Mesendoderm (in vitro differentiated cells): Measurements from ENCODE around the gene RAB30.

ENCODE experiments used
- DNase-seq: peaks from one replicate; pipeline ENCODE4 v3.0.0; 2013
- H2AK5ac ChIP-seq: 2 replicates; pipeline ENCODE4 v1.6.1; 2013; ENCODE audit warnings: low read length, inconsistent platforms
- H2BK120ac ChIP-seq: 2 replicates; pipeline ENCODE4 v1.6.1; 2013; ENCODE audit warnings: low read depth, mild to moderate bottlenecking, low read length, moderate library complexity, mixed read lengths
- H2BK15ac ChIP-seq: replicated peaks from 2 replicates; pipeline ENCODE4 v1.6.1; 2013; ENCODE audit warnings: low read depth, mild to moderate bottlenecking, moderate library complexity
- H2BK5ac ChIP-seq: 2 replicates; pipeline ENCODE4 v1.6.1; 2013; ENCODE audit warnings: low read length, inconsistent platforms
- H3K18ac ChIP-seq: 2 replicates; pipeline ENCODE4 v1.6.1; 2013; ENCODE audit warnings: mild to moderate bottlenecking, low read length, mixed read lengths
- H3K23ac ChIP-seq: one replicate; pipeline ENCODE4 v1.6.1; 2013; ENCODE audit warnings: low read length
- H3K27ac ChIP-seq: 2 replicates; pipeline ENCODE4 v1.5.1; 2013; ENCODE audit warnings: low read depth, mild to moderate bottlenecking, inconsistent platforms, low read length, moderate library complexity
- H3K27me3 ChIP-seq: 2 replicates; pipeline ENCODE4 v1.6.1; 2013; ENCODE audit warnings: low read length, control low read depth, mild to moderate bottlenecking, inconsistent platforms; ENCODE audit not compliant: insufficient read depth, poor library complexity
- H3K36me3 ChIP-seq: 2 replicates; pipeline ENCODE4 v1.6.1; 2013; ENCODE audit warnings: low read length, inconsistent platforms; ENCODE audit not compliant: control insufficient read depth, insufficient read depth
- H3K4ac ChIP-seq: one replicate; pipeline ENCODE4 v1.6.1; 2013; ENCODE audit warnings: low read depth, mild to moderate bottlenecking, low read length, moderate library complexity
- H3K4me1 ChIP-seq: 2 replicates; pipeline ENCODE4 v1.6.1; 2013; ENCODE audit warnings: low read depth, low read length, inconsistent platforms; ENCODE audit not compliant: control insufficient read depth
- H3K4me2 ChIP-seq: 2 replicates; pipeline ENCODE4 v1.6.1; 2013; ENCODE audit warnings: low read length
- H3K4me3 ChIP-seq: 2 replicates; pipeline ENCODE4 v1.5.1; 2013; ENCODE audit warnings: mild to moderate bottlenecking, low read length
- H3K56ac ChIP-seq: one replicate; pipeline ENCODE4 v1.6.1; 2013; ENCODE audit warnings: low read length
- H3K79me1 ChIP-seq: 2 replicates; pipeline ENCODE4 v1.6.1; 2013; ENCODE audit warnings: low read length, inconsistent platforms
- H3K79me2 ChIP-seq: 2 replicates; pipeline ENCODE4 v1.6.1; 2013; ENCODE audit warnings: mild to moderate bottlenecking, low read length; ENCODE audit not compliant: control insufficient read depth, insufficient read depth
- H3K9ac ChIP-seq: 2 replicates; pipeline ENCODE4 v1.6.1; 2013; ENCODE audit warnings: low read length, inconsistent platforms
- H4K5ac ChIP-seq: one replicate; pipeline ENCODE4 v1.6.1; 2013; ENCODE audit warnings: low read length
- H4K8ac ChIP-seq: one replicate; pipeline ENCODE4 v1.6.1; 2013; ENCODE audit warnings: low read depth, mild to moderate bottlenecking, control low read depth, low read length, moderate library complexity
- WGBS: extraction: QIAGEN DNeasy Blood & Tissue Kit; methylation state at CpG from one replicate; pipeline ENCODE4 v1.1.7; 2013; ENCODE audit warnings: low lambda C conversion rate, missing lambda C conversion rate; ENCODE audit not compliant: insufficient coverage; ENCODE audit errors: extremely low coverage; 5-methylcytosine and 5-hydroxymethylcytosine counted together

RAB30 gene

DNA sequence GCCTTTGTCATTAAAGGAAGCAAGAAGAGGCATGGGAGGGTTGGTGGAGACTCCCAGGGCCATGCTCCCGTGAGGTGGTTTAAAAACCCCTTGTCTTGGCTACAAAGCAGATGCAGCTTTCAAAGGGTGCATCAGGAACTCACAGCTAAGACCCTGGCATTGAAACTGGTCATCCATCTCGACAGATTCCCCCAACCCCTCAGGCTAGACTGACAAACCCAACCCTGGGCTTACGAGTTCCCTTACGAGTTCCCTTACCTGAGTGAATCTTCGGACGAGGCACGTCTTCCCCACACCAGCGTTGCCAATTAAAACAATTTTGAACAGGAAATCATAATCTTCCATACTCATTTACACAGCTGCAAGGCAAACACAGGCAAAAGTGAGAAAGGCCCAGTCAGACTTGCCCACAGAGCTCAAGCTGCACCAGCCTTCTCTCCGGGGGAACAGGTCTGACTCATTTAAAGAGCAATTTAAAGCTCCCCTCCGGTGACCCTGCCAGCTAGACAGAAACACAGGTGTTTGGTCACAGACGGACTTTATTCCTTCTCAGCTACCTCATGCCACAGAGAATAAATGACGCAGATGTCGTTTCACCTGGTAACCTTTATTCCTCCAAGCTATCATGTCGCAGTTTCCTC, 74.6 kb downstream of the RAB30 start:
- H3K23ac ChIP-seq: no peak overlapping the region
- no peak overlapping the region for H2AK5ac ChIP-seq
- no peak overlapping the region for H3K4ac ChIP-seq
- H3K18ac ChIP-seq: no peak overlapping the region
- H3K4me1 ChIP-seq: peaks cover 3% of the 10 kb centered on the region
- no peak overlapping the region for H4K8ac ChIP-seq
- no peaks in the 10 kb centered on the region for H3K27me3 ChIP-seq
- H3K9ac ChIP-seq: no peak overlapping the region
- H4K5ac ChIP-seq: no peak overlapping the region
- H3K79me1 ChIP-seq: no peaks in the 10 kb centered on the region
- no peak overlapping the region for H2BK15ac ChIP-seq
- H2BK120ac ChIP-seq: no peak overlapping the region
- no peaks in the 10 kb centered on the region for H3K36me3 ChIP-seq
- H3K4me3 ChIP-seq: no peak overlapping the region
- no peak overlapping the region for H3K4me2 ChIP-seq
- no peak for DNase-seq
- no peak overlapping the region for H3K56ac ChIP-seq
- no peak overlapping the region for H2BK5ac ChIP-seq
- no peaks in the 10 kb centered on the region for H3K79me2 ChIP-seq
- no peak overlapping the region for H3K27ac ChIP-seq
- WGBS: no CpG with 5 or more reads among the region's 14 CpGs

DNA sequence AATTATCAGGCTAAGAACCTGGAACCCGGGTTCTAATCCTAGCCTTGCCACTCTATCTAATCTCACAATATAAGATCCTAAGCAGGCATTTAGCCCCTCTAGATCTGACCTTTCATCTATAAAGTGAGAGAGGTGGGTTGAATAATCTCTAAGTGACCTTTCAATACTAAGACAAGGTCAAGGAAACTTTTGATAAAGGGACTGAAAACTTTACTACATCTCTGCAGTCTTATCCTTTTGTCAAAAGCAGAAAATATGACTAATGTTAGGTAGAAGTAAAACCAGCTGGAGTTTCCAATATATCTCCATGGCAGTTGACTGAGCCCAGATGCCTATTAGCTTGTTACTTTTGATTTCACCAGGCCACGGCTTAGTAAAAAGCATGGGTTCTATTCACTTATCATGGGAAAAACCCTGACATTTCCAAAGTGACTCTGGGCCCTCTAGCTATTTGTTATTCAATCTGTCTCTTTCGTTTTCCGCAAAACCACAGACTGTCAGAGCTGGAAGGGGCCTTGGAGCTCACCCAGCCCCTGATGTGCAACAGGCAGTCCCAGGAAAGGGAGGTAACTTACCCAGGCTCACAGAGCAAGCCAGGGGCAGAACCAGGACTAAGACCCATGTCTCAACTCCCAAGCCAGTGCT, 75.8 kb downstream of the RAB30 start:
- H3K9ac ChIP-seq: no peak overlapping the region
- no peak overlapping the region for H3K4me3 ChIP-seq
- H3K4ac ChIP-seq: no peak overlapping the region
- no peak overlapping the region for H3K23ac ChIP-seq
- no peak overlapping the region for H3K18ac ChIP-seq
- H2BK5ac ChIP-seq: no peak overlapping the region
- WGBS: no CpG with 5 or more reads among the region's 4 CpGs
- no peaks in the 10 kb centered on the region for H3K27me3 ChIP-seq
- no peak overlapping the region for H3K56ac ChIP-seq
- H2BK15ac ChIP-seq: no peak overlapping the region
- no peak overlapping the region for H4K5ac ChIP-seq
- H3K79me1 ChIP-seq: no peaks in the 10 kb centered on the region
- H2BK120ac ChIP-seq: no peak overlapping the region
- H3K36me3 ChIP-seq: no peaks in the 10 kb centered on the region
- no peaks in the 10 kb centered on the region for H3K79me2 ChIP-seq
- no peak overlapping the region for H3K4me2 ChIP-seq
- no peak for DNase-seq
- no peak overlapping the region for H3K27ac ChIP-seq
- H3K4me1 ChIP-seq: peaks cover 3% of the 10 kb centered on the region
- no peak overlapping the region for H2AK5ac ChIP-seq
- no peak overlapping the region for H4K8ac ChIP-seq

GRCh38 chr11:82995235-82995634, 76.5 kb downstream of the RAB30 start:
- Histone ChIP-seq H2BK15ac (no peak overlapping the region), H3K23ac (no peak overlapping the region), H3K9ac (no peak overlapping the region), H3K36me3 (no peaks in the 10 kb centered on the region), H2AK5ac (no peak overlapping the region), H4K5ac (no peak overlapping the region), H3K79me1 (no peaks in the 10 kb centered on the region), H3K4me2 (no peak overlapping the region), H3K18ac (no peak overlapping the region), H2BK5ac (no peak overlapping the region), H3K27me3 (no peaks in the 10 kb centered on the region), H3K4ac (no peak overlapping the region), H2BK120ac (no peak overlapping the region), H3K4me1 (peaks cover 3% of the 10 kb centered on the region), H4K8ac (no peak overlapping the region), H3K56ac (no peak overlapping the region), H3K27ac (no peak overlapping the region), H3K79me2 (no peaks in the 10 kb centered on the region), H3K4me3 (no peak overlapping the region)
- no peak for DNase-seq
- no CpG with 5 or more reads among the region's 2 CpGs for WGBS

- Histone ChIP-seq H3K36me3 (no peaks in the 10 kb centered on the region), H3K27me3 (no peaks in the 10 kb centered on the region), H3K9ac (no peak overlapping the region), H4K8ac (no peak overlapping the region), H3K23ac (no peak overlapping the region), H3K79me2 (no peaks in the 10 kb centered on the region), H3K4me1 (peaks cover 3% of the 10 kb centered on the region), H3K4ac (no peak overlapping the region), H3K79me1 (no peaks in the 10 kb centered on the region), H3K4me2 (no peak overlapping the region), H2BK120ac (no peak overlapping the region), H2BK15ac (no peak overlapping the region), H3K56ac (no peak overlapping the region), H3K18ac (no peak overlapping the region), H2BK5ac (no peak overlapping the region), H2AK5ac (no peak overlapping the region), H3K27ac (no peak overlapping the region), H4K5ac (no peak overlapping the region), H3K4me3 (no peak overlapping the region)
- DNase-seq: no peak
- no CpG with 5 or more reads among the region's 3 CpGs for WGBS
These were observed 77.0 kb downstream of the RAB30 start for GRCh38 chr11:82994604-82995230.

- no peak for DNase-seq
- Histone ChIP-seq H3K79me1 (no peaks in the 10 kb centered on the region), H3K27me3 (no peaks in the 10 kb centered on the region), H2BK15ac (no peak overlapping the region), H3K27ac (no peak overlapping the region), H3K18ac (no peak overlapping the region), H3K4me3 (no peak overlapping the region), H3K79me2 (no peaks in the 10 kb centered on the region), H3K56ac (no peak overlapping the region), H3K23ac (no peak overlapping the region), H3K9ac (no peak overlapping the region), H3K4me1 (no peaks in the 10 kb centered on the region), H3K4me2 (no peak overlapping the region), H3K4ac (no peak overlapping the region), H4K5ac (no peak overlapping the region), H3K36me3 (no peaks in the 10 kb centered on the region), H2AK5ac (no peak overlapping the region), H4K8ac (no peak overlapping the region), H2BK5ac (no peak overlapping the region), H2BK120ac (no peak overlapping the region)
- WGBS: no CpG with 5 or more reads among the region's 1 CpG
These were observed 79.5 kb downstream of the RAB30 start for GRCh38 chr11:82992223-82992622.
